Ishikawa (cell line): ENCODE measurements around the gene PLA2G6.

Source experiments
- CEBPB ChIP-seq: IDR thresholded peaks from 2 replicates; pipeline ENCODE4 v1.6.1; 2012
- CREB1 ChIP-seq: IDR thresholded peaks from 2 replicates; pipeline ENCODE4 v1.6.1; 2012; ENCODE audit warnings: low read depth
- EGR1 ChIP-seq: IDR thresholded peaks from 2 replicates; pipeline ENCODE4 v1.6.1; 2012
- EP300 ChIP-seq: IDR thresholded peaks from 2 replicates; pipeline ENCODE4 v1.6.1; 2012; ENCODE audit warnings: borderline replicate concordance
- FOXM1 ChIP-seq: IDR thresholded peaks from 2 replicates; pipeline ENCODE4 v1.6.1; 2012; ENCODE audit warnings: low read depth, borderline replicate concordance
- NFIC ChIP-seq: IDR thresholded peaks from 2 replicates; pipeline ENCODE4 v1.6.1; 2012
- RAD21 ChIP-seq: IDR thresholded peaks from 2 replicates; pipeline ENCODE4 v1.6.1; 2012; ENCODE audit warnings: low read depth
- REST ChIP-seq: IDR thresholded peaks from 2 replicates; pipeline ENCODE4 v1.6.1; 2012; ENCODE audit warnings: low read depth, mild to moderate bottlenecking
- TAF1 ChIP-seq: IDR thresholded peaks from 2 replicates; pipeline ENCODE4 v1.6.1; 2012; ENCODE audit warnings: low read depth, mild to moderate bottlenecking
- TCF12 ChIP-seq: IDR thresholded peaks from 2 replicates; pipeline ENCODE4 v1.6.1; 2012; ENCODE audit warnings: low read depth
- TEAD4 ChIP-seq: IDR thresholded peaks from 2 replicates; pipeline ENCODE4 v1.6.1; 2012
- YY1 ChIP-seq: IDR thresholded peaks from 2 replicates; pipeline ENCODE4 v1.6.1; 2012; ENCODE audit warnings: low read depth
- ZBTB7A ChIP-seq: IDR thresholded peaks from 2 replicates; pipeline ENCODE4 v1.6.1; 2012; ENCODE audit warnings: low read depth
- TF ChIP-seq, protein P1 (sequence below): IDR thresholded peaks from 2 replicates; pipeline ENCODE4 v1.6.1; 2012
- TF ChIP-seq, protein P2 (sequence below): IDR thresholded peaks from 2 replicates; pipeline ENCODE4 v1.6.1; 2012

PLA2G6 gene

DNA sequence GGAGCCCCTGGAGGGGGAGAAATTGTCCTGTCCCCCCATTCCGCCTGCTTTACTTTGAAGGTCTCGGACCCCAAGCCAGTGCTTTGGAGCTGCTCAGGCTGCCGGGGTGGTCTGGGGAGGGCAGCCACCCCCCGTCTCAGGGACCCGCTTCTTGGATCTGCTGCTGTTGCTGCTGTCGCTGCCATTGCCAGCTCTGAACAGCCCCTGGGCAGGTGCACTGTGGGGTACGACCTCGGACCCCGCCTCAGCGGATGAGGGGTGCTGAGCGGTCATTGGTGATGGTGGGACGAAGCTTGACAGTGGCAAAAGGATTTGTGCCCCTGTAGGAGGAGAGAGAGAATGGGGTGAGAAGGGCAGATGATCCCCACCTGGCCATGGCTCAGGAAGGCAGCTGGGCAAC is 96.6 kb downstream of the PLA2G6 start:
- no peak for TF ChIP-seq YY1
- TF ChIP-seq EP300, result no peak
- no peak for TF ChIP-seq EGR1
- no peak for TF ChIP-seq CEBPB
- no peak for TF ChIP-seq NFIC
- TF ChIP-seq CREB1, result no peak

- TF ChIP-seq, protein P1, sequence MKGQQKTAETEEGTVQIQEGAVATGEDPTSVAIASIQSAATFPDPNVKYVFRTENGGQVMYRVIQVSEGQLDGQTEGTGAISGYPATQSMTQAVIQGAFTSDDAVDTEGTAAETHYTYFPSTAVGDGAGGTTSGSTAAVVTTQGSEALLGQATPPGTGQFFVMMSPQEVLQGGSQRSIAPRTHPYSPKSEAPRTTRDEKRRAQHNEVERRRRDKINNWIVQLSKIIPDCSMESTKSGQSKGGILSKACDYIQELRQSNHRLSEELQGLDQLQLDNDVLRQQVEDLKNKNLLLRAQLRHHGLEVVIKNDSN, result no peak
- TF ChIP-seq REST, result no peak
- no peak for TF ChIP-seq FOXM1
- TF ChIP-seq YY1, result no peak
- TF ChIP-seq TAF1, result no peak
- TF ChIP-seq ZBTB7A, result no peak
- no peak for TF ChIP-seq CREB1
- TF ChIP-seq TCF12, result no peak
- no peak for TF ChIP-seq CEBPB
These were observed 97.5 kb downstream of the PLA2G6 start, which contains the start of gene SLC16A8 for GRCh38 chr22:38083931-38084631. Gene SLC16A8, minus strand, starts transcription at chr22:38084184. Its CDS starts 1,311 bp downstream, at chr22:38082873.

DNA sequence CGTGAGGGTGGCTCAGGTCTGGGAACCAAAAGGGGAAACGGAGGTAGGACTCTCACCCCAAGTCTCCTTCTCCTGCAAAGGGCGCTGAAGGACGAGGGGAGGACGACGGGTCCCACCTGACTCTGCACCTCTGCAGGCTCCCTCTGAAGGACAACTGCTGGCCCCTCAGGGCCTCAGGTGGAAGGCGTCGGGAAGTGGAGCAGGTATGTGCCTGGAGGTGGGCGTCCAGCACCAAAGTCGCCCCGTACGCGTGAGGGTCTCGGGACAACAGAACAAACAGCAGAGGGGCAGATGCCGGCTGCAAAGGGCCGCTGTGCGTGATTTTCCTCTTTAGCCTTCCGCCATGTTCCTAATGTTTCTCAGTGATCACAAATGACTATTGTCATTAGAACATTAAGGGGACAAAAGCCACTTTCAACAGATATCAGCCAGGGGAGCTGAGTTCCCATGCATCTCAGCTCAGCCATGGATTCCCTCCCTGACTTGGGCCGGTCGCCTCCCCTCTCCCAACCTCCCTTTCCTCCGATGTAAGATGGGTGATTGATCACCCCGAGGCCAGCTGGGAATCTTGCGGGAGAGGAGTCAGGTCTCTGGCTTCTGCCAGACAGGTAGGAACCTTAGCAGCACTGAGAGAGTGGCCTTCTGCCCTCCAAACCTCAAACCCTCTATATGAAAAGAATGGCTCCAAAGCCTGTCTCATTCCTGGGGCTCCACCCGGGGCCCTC is 98.5 kb downstream of the PLA2G6 start:
- TF ChIP-seq CEBPB (no peak), TEAD4 (no peak), NFIC (no peak), EGR1 (no peak), RAD21 (no peak), CREB1 (no peak), ZBTB7A (no peak), REST (no peak), TAF1 (no peak), EP300 (no peak), YY1 (no peak), FOXM1 (no peak), TCF12 (no peak)
- TF ChIP-seq, protein P1, result no peak
- TF ChIP-seq, protein P2, sequence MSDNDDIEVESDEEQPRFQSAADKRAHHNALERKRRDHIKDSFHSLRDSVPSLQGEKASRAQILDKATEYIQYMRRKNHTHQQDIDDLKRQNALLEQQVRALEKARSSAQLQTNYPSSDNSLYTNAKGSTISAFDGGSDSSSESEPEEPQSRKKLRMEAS, result no peak

DNA sequence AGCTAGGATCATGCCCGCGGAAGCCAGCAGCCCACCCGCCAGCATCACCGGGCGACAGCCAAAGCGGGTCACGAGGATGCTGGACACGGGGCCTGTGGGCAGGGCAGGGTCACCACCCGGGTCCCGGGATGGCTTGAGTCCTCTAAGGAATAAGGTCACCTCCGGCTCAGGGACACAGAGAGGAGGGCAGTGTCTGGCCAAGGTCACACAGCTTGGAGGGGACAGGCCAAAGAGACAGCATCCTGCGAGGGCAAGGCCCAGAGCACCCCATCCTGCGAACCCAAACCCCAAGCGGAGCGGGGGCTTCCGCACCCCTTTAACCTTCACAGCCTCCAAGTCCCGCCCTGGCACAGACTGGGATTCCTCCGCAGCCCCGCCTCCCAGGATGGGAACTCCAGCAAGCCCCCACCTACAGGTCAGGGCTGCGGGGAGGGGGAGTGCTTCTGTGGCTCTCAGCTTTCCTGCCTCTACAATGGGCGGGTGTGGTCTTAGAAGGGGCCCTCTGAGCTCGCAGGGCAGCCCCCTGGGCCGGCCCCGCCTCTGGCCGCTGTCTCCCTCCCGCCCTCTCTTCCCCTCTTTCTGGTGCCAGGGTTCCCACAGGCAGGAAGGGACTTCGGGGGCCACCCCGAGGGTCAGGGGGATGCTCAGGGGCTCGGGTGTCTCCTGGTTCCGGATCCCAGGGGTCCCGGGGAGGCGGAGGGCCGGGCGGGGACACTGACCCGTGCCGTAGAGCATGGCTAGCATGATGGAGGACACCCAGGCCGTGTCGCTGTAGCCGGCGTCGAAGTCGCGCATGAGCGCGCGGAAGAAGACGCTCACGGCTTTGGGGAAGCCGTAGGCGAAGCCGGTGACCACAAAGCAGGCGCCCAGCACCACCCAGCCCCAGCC is 99.4 kb downstream of the PLA2G6 start:
- TF ChIP-seq FOXM1, result no peak
- no peak for TF ChIP-seq EP300
- no peak for TF ChIP-seq YY1
- TF ChIP-seq TAF1, result no peak
- TF ChIP-seq, protein P2, result no peak
- no peak for TF ChIP-seq ZBTB7A
- no peak for TF ChIP-seq REST
- TF ChIP-seq TCF12, result no peak
